ENCODE data around the gene RHBDD2.
"Not testable (repeated sequence)": the region's sequence is repeated elsewhere in the genome, so short reads cannot be mapped to it uniquely, and the experiment has no call there.

Gene RHBDD2

DNA sequence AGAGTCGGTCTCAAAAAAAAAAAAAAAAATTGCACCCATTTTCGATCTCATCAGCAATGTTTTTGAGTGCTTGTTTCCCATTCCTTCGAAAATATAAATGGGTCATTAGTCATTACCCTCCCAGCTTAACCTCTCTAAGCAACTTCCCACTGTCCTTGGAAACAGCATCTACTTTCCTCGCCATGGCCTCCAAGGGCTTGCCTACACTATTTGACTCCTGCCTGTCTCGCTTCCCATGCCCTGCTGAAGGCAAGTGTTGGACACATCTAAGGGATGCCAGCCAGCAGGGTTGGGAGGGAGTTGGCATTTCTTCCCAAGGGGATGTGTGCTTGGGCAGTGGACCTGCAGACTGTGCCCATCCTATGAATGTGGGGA is 12.7 kb upstream of the RHBDD2 start:
- no peak for DNase-seq (ENCODE audit: low read depth in 1 of 2, low spot score in 1 of 2)

GRCh38 chr7:75866489-75867389 is 12.1 kb upstream of the RHBDD2 start:
- peak in 1 of 2 donors; percentile 13 for DNase-seq (ENCODE audit: low read depth in 1 of 2, low spot score in 1 of 2)

GRCh38 chr7:75867390-75867717 is 11.5 kb upstream of the RHBDD2 start:
- DNase-seq (ENCODE audit: low read depth in 1 of 2, low spot score in 1 of 2): no peak

GRCh38 chr7:75868153-75868552 is 10.7 kb upstream of the RHBDD2 start:
- no peak for DNase-seq (ENCODE audit: low read depth in 1 of 2, low spot score in 1 of 2)

DNA sequence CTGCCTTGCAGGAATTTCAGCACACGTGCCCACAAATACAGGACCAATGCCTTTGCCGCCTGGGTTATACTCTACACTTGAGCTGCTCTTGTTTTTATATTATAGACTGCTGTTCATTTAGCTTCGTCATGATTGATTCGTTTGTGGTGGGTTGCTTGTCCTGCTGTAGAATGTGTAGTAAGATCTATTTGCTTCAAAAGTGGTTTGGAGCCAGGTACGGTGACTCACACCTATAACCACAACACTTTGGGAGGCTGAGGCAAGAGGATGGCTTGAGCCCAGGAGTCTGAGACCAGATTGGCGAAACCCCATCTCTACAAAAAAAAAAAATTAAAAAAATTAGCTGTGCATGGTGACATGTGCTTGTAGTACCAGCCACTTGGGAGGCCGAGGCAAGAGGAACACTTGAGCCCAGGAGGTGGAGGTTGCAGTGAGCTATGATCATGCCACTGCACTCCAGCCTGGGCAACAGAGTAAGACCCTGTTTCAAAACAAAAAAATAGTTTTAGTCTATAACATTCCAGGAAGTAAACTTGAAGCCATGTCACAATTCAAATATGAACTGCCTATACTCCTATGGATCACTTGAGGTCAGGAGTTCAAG is 9.0 kb upstream of the RHBDD2 start:
- DNase-seq (ENCODE audit: low read depth in 1 of 2, low spot score in 1 of 2): no peak

DNA sequence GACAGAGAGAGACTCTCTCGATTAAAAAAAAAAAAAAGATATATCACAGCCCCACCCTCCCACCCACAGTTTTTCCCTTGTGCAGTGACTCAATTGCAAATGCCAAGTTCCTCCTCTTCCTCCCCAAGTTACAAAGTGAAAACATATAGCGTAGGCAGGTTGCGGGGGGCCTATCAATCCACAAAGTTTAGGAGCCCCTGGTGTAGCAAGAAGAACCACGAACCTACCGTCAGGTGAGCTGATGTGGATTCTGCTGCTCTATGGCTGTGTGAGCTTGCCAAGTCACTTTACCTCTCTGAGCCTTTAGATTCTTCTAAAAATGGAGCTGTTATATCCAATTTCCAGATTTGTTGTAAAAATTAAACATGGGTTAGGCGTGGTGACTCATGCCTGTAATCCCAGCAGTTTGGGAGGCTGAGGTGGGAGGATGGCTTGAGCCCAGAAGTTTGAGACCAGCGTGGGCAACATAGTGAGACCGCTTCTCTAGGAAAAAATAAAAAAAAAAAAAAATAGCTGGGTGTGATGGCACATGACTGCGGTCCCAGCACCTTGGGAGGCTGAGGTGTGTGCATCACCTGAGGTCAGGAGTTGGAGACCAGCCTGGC is 8.2 kb upstream of the RHBDD2 start:
- DNase-seq (ENCODE audit: low read depth in 1 of 2, low spot score in 1 of 2): no peak

GRCh38 chr7:75872073-75872782 is 6.6 kb upstream of the RHBDD2 start:
- no peak for DNase-seq (ENCODE audit: low read depth in 1 of 2, low spot score in 1 of 2)

DNA sequence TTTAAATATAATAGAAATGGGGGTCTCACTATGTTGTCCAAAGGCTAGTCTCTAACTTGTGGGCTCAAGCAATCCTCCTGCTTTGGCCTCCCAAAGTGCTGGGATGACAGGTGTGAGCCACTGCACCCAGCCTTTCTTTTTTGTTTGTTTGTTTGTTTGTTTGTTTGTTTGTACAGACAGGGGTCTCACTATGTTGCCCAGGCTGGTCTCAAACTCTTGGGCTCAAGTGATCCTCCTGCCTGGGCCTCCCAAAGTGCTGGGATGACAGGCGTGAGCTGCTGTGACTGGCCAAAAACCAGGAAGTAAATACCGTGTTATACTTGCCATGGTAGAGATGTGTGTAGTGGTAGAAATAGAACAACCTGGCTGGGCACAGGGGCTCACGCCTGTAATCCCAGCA is 4.7 kb upstream of the RHBDD2 start:
- not testable (repeated sequence) for DNase-seq (ENCODE audit: low read depth in 1 of 2, low spot score in 1 of 2)

DNA sequence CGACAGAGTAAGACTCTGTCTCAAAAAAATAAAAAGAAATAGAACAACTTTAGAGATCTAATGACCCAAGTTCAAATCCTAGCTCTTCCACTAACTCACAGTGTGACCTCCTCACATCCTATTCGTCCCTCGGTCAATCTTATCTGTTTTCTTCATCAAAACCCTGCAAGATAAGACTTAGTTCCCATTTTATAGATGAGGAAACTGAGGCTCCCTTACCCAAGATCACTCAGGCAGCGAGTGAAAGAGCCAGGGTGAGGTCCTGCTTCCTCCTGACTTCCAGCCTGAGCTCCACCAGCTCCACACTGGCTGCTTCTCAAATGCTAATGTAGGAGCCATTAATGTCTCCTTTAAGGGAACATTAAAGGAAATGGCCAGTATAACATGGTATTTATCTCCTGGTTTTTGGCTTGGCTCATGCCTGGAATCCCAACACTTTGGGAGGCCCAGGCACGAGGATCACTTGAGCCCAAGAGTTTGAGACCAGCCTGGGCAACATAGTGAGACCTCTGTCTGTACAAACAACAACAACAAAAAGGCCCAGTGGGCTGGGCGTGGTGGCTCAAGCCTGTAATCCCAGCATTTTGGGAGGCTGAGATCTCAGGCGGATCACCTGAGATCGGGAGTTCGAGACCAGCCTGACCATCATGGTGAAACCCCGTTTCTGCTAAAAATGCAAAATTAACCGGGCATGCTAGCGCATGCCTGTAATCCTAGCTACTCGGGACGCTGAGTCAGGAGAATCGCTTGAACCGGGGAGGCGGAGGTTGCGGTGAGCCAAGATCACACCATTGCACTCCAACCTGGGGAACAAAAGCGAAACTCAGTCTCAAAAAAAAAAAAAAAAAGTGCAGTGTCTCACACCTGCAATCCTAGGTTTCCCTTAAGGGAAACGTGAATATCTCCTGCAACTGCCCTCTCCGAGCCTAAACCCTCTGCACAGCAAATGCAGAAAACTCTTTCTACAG is 3.4 kb upstream of the RHBDD2 start:
- no peak for DNase-seq (ENCODE audit: low read depth in 1 of 2, low spot score in 1 of 2)

GRCh38 chr7:75876126-75876881 is 2.5 kb upstream of the RHBDD2 start:
- DNase-seq (ENCODE audit: low read depth in 1 of 2, low spot score in 1 of 2): no peak

GRCh38 chr7:75878312-75878768 is 494 bp upstream of the RHBDD2 start:
- no peak for DNase-seq (ENCODE audit: low read depth in 1 of 2, low spot score in 1 of 2)

- DNase-seq (ENCODE audit: low read depth in 1 of 2, low spot score in 1 of 2): no peak
These were observed 944 bp downstream of the RHBDD2 start for GRCh38 chr7:75879771-75880184.

- DNase-seq (ENCODE audit: low read depth in 1 of 2, low spot score in 1 of 2): no peak
These were observed 1.4 kb downstream of the RHBDD2 start for GRCh38 chr7:75880242-75880641.

DNA sequence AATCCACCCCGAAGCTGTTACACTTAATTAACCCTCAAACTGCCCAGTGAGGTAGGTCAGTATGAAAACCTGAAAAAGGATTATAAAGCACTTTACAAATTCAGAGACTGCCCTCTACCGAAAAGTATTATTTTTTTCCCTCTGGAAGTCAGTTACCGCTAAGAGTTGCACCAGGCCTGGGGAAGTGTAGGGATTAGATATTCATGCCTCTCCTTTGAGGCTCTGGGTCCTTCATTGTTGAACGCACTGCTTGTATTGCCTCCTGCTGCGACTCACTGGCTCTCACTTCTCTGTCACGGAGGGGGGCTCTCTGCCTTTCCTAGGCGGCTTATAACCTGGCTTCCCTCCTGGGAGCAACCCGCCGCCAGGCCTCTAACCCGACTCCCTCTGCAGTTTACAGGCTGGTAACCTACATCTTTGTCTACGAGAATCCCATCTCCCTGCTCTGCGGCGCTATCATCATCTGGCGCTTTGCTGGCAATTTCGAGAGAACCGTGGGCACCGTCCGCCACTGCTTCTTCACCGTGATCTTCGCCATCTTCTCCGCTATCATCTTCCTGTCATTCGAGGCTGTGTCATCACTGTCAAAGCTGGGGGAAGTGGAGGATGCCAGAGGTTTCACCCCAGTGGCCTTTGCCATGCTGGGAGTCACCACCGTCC is 2.7 kb downstream of the RHBDD2 start:
- DNase-seq (ENCODE audit: low read depth in 1 of 2, low spot score in 1 of 2): no peak

DNA sequence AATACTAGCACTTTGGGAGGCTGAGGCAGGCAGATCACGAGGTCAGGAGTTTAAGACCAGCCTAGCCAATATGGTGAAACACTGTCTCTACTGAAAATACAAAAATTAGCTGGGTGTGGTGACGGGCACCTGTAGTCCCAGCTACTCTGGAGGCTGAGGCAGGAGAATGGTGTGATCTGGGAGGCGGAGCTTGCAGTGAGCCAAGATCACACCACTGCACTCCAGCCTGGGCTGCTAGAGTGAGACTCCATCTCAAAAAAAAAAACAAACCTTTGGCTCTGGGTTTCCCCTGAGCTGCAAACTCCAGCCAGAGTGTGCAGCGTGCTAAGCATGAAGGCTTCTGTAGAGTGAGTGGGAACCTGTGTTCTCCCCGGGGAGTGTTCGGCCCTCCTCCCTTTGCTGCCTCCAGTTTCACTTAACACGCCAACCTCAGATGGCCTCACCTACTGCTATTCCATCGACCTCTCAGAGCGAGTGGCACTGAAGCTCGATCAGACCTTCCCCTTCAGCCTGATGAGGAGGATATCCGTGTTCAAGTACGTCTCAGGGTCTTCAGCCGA is 4.5 kb downstream of the RHBDD2 start:
- not testable (repeated sequence) for DNase-seq (ENCODE audit: low read depth in 1 of 2, low spot score in 1 of 2)

DNA sequence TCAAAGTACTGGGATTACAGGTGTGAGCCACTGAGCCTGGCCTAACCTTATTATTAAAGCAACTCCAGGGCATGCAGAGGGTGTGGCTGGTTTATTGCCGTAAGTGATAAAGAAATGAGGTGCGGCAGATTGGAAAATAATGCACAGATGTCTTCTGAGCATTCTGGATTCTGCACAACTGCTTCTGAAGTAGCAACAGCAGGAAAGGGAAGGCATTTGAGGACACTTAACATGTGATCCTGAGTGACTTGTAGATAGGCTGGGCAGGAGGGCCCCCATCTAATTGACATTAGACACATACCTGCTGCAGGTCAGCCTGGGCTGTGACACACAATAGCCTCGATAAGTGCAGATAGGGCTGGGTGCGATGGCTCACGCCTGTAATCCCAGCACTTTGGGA is 5.6 kb downstream of the RHBDD2 start:
- DNase-seq (ENCODE audit: low read depth in 1 of 2, low spot score in 1 of 2): no peak

GRCh38 chr7:75885036-75885435 is 6.2 kb downstream of the RHBDD2 start:
- DNase-seq (ENCODE audit: low read depth in 1 of 2, low spot score in 1 of 2): no peak

- DNase-seq (ENCODE audit: low read depth in 1 of 2, low spot score in 1 of 2): no peak
These were observed 9.0 kb downstream of the RHBDD2 start for GRCh38 chr7:75887669-75888369.
